GM23248 (cell line): ENCODE data around the gene BCL7B. TPM values are rescaled to one million over a fixed set of nuclear protein-coding genes. Genes with fewer than 3 reads are reported as not detected.

Experiments used
- DNase-seq: peaks from one replicate; pipeline ENCODE4 v3.0.0-alpha.2; 2015
- H2AFZ ChIP-seq: fragments of 200-600 bp; sonication (generic); 2 replicates; pipeline ENCODE4 v1.6.1; 2016; ENCODE audit warnings: antibody characterized with exemption
- H3F3A ChIP-seq: fragments of 200-600 bp; sonication (generic); 2 replicates; pipeline ENCODE4 v1.6.1; 2016; ENCODE audit warnings: mild to moderate bottlenecking, antibody characterized with exemption, mixed run types; ENCODE audit not compliant: insufficient read depth
- H3K27ac ChIP-seq: fragments of 200-600 bp; sonication (generic); 2 replicates; pipeline ENCODE4 v1.5.1; 2016; ENCODE audit warnings: mild to moderate bottlenecking
- H3K27me3 ChIP-seq: fragments of 200-600 bp; sonication (generic); replicated peaks from 2 replicates; pipeline ENCODE4 v1.6.1; 2016; ENCODE audit warnings: mild to moderate bottlenecking; ENCODE audit not compliant: insufficient read depth
- H3K36me3 ChIP-seq: fragments of 200-600 bp; sonication (generic); 2 replicates; pipeline ENCODE4 v1.6.1; 2016; ENCODE audit warnings: low read depth, mild to moderate bottlenecking
- H3K4me1 ChIP-seq: fragments of 200-600 bp; sonication (generic); 2 replicates; pipeline ENCODE4 v1.6.1; 2016; ENCODE audit warnings: mild to moderate bottlenecking; ENCODE audit not compliant: insufficient read depth
- H3K4me2 ChIP-seq: fragments of 200-600 bp; sonication (generic); one replicate; pipeline ENCODE4 v1.6.1; 2016; ENCODE audit warnings: mild to moderate bottlenecking; ENCODE audit not compliant: unreplicated experiment
- H3K4me3 ChIP-seq: fragments of 200-600 bp; sonication (generic); 2 replicates; pipeline ENCODE4 v1.5.1; 2016; ENCODE audit warnings: mild to moderate bottlenecking
- H3K79me2 ChIP-seq: fragments of 200-600 bp; sonication (generic); 2 replicates; pipeline ENCODE4 v1.6.1; 2016; ENCODE audit warnings: mild to moderate bottlenecking; ENCODE audit not compliant: insufficient read depth
- H3K9ac ChIP-seq: fragments of 200-600 bp; sonication (generic); 2 replicates; pipeline ENCODE4 v1.6.1; 2016; ENCODE audit warnings: mild to moderate bottlenecking
- H3K9me2 ChIP-seq: fragments of 200-600 bp; sonication (generic); 2 replicates; pipeline ENCODE4 v1.6.1; 2016; ENCODE audit warnings: mixed run types, mild to moderate bottlenecking, moderate library complexity; ENCODE audit not compliant: insufficient read depth
- H3K9me3 ChIP-seq: fragments of 200-600 bp; sonication (generic); one replicate; pipeline ENCODE4 v1.6.1; 2017; ENCODE audit warnings: low read depth
- H4K20me1 ChIP-seq: fragments of 200-600 bp; sonication (generic); 2 replicates; pipeline ENCODE4 v1.6.0; 2016; ENCODE audit not compliant: insufficient read depth
- EZH2 ChIP-seq: fragments of 200-600 bp; sonication (generic); IDR thresholded peaks from 2 replicates; pipeline ENCODE4 v1.6.1; 2018; ENCODE audit warnings: antibody characterized with exemption, mild to moderate bottlenecking; ENCODE audit not compliant: insufficient read depth, poor library complexity, severe bottlenecking
- EZH2phosphoT487 ChIP-seq: fragments of 200-600 bp; sonication (generic); IDR thresholded peaks from 2 replicates; pipeline ENCODE4 v1.6.1; 2018; ENCODE audit warnings: antibody characterized with exemption, moderate library complexity, mild to moderate bottlenecking, low read depth; ENCODE audit not compliant: insufficient read depth
- WGBS, 2 experiments: methylation state at CpG; one replicate each; pipeline ENCODE4 v1.1.6; 2015 to 2017; ENCODE audit warnings: low lambda C conversion rate in 2 of 2, low coverage in 1 of 2; ENCODE audit errors: missing lambda C conversion rate in 2 of 2; 5-methylcytosine and 5-hydroxymethylcytosine counted together
- in situ Hi-C: fragments of 300-500 bp; cut with MboI; formaldehyde crosslinking; loops from 2 replicates; pipeline ENCODE4 v1.15.0; 2020
- polyA plus RNA-seq: library from polyadenylated mRNA; unstranded; fragments of >200 nt; fragmentation: Nextera tagmentation; extraction: Ambion mirVana; gene quantifications from 2 replicates; pipeline ENCODE4 v1.2.1, GENCODE V29; 2016
- small RNA-seq: library from RNA; depleted of rRNA; stranded (forward); fragments of <200 nt; gene quantifications from one replicate; pipeline ENCODE3, GENCODE V24; 2014; ENCODE audit warnings: low read depth, low replicate concordance
- total RNA-seq: library from RNA; depleted of rRNA; stranded (reverse); fragments of >200 nt; shearing (Covaris generic); gene quantifications from 2 replicates; pipeline ENCODE4 v1.2.3, GENCODE V29; 2014; rRNA removed

The BCL7B gene
- total and polyA plus RNA-seq, 2 experiments from 2014 or later: 24.8 to 72.6 TPM

DNA sequence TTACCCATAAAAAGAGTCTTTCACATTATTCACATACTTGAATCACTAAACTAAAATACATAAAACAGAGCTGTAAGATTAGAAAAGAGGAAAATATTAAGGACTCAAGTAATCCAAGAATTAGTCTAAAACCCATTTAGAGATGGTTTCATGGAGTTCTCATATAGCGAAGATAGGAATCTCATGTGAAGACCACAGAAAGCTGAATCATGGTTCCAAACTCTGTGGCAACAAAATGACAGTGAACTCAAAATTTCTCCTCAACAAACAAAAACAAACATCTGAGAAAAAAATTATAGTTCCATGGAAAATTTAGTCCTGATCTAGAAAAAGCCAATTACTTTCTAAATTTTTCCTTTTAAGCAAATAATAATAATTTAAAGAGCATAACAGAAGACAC is 70.0 kb downstream of the BCL7B start:
- no peak overlapping the region for H3K9ac ChIP-seq
- peak; percentile 15 for DNase-seq
- H3K9me3 ChIP-seq: no peaks in the 10 kb centered on the region
- H3K36me3 ChIP-seq: peaks cover 61% of the 10 kb centered on the region
- in situ Hi-C loops: no loop called here
- peaks cover 4% of the 10 kb centered on the region; the same call in 1 of the 2 replicates for H3F3A ChIP-seq
- H3K4me2 ChIP-seq: no peak overlapping the region
- TF ChIP-seq EZH2phosphoT487 (no peak), EZH2 (no peak)
- no peaks in the 10 kb centered on the region for H3K27me3 ChIP-seq
- no peak overlapping the region for H3K27ac ChIP-seq
- H3K4me1 ChIP-seq: no peaks in the 10 kb centered on the region
- H3K9me2 ChIP-seq: no peaks in the 10 kb centered on the region
- WGBS, 2 experiments: 93 to 97% methylated on average over 1 of the region's 1 CpG
- H2AFZ ChIP-seq: no peak overlapping the region
- peaks cover 100% of the 10 kb centered on the region for H3K79me2 ChIP-seq
- H3K4me3 ChIP-seq: no peak overlapping the region
- H4K20me1 ChIP-seq: no peaks in the 10 kb centered on the region

Small RNA genes lying within 50 kb of the gene (small RNA-seq; reads per million reads assigned to genes)
- not detected for gene RNU6-1198P

Other genes starting within 250 kb of the BCL7B start
- 15.3 and 25.5 TPM in 2 replicates for gene NSUN5, start 248.9 kb downstream of the BCL7B start, total RNA-seq
- 21.1 and 23.4 TPM in 2 replicates for gene NSUN5, start 248.9 kb downstream of the BCL7B start, polyA plus RNA-seq
- gene TRIM50, start 229.6 kb downstream of the BCL7B start, total RNA-seq: not detected in 2 replicates
- not detected in 2 replicates for gene TRIM50, start 229.6 kb downstream of the BCL7B start, polyA plus RNA-seq
- not detected in 2 replicates for gene FKBP6, start 229.5 kb downstream of the BCL7B start, total RNA-seq
- gene FKBP6, start 229.5 kb downstream of the BCL7B start, polyA plus RNA-seq: not detected in 2 replicates
- gene FZD9, start 123.9 kb downstream of the BCL7B start, total RNA-seq: 0.32 TPM in 1 of 2 replicates, not detected in the other
- 0.13 and 0.38 TPM in 2 replicates for gene FZD9, start 123.9 kb downstream of the BCL7B start, polyA plus RNA-seq
- 41.8 and 49.4 TPM in 2 replicates for gene BAZ1B, start 35.4 kb downstream of the BCL7B start, total RNA-seq
- gene BAZ1B, start 35.4 kb downstream of the BCL7B start, polyA plus RNA-seq: 23.5 and 24.0 TPM in 2 replicates
- gene TBL2, start 20.9 kb upstream of the BCL7B start, total RNA-seq: 72.1 and 101 TPM in 2 replicates
- gene TBL2, start 20.9 kb upstream of the BCL7B start, polyA plus RNA-seq: 69.7 and 78.0 TPM in 2 replicates
- gene MLXIPL, start 66.8 kb upstream of the BCL7B start, total RNA-seq: not detected in 2 replicates
- gene MLXIPL, start 66.8 kb upstream of the BCL7B start, polyA plus RNA-seq: not detected in 2 replicates
- gene VPS37D, start 110.1 kb upstream of the BCL7B start, total RNA-seq: 3.5 and 5.9 TPM in 2 replicates
- gene VPS37D, start 110.1 kb upstream of the BCL7B start, polyA plus RNA-seq: 1.2 and 1.3 TPM in 2 replicates
- 5.2 and 5.7 TPM in 2 replicates for gene DNAJC30, start 125.8 kb upstream of the BCL7B start, total RNA-seq
- gene DNAJC30, start 125.8 kb upstream of the BCL7B start, polyA plus RNA-seq: 12.7 and 14.3 TPM in 2 replicates
- gene BUD23, start 125.9 kb upstream of the BCL7B start, total RNA-seq: 36.2 and 48.2 TPM in 2 replicates
- 95.1 and 98.5 TPM in 2 replicates for gene BUD23, start 125.9 kb upstream of the BCL7B start, polyA plus RNA-seq
- 10.9 and 20.6 TPM in 2 replicates for gene STX1A, start 162.0 kb upstream of the BCL7B start, total RNA-seq
- 10.1 and 12.0 TPM in 2 replicates for gene STX1A, start 162.0 kb upstream of the BCL7B start, polyA plus RNA-seq
- 8.9 and 20.8 TPM in 2 replicates for gene ABHD11, start 181.1 kb upstream of the BCL7B start, total RNA-seq
- gene ABHD11, start 181.1 kb upstream of the BCL7B start, polyA plus RNA-seq: 17.6 and 18.1 TPM in 2 replicates
- not detected in 2 replicates for gene CLDN3, start 212.6 kb upstream of the BCL7B start, total RNA-seq
- gene CLDN3, start 212.6 kb upstream of the BCL7B start, polyA plus RNA-seq: not detected in 2 replicates